GM12864 (cell line): ENCODE results near the gene CCDC169.

Experiments
- DNase-seq: peaks from one replicate; pipeline ENCODE4 v3.0.0-alpha.2; 2011; ENCODE audit warnings: low read depth
- H3K4me3 ChIP-seq: 2 replicates; pipeline ENCODE4 v1.5.1; 2011; ENCODE audit warnings: mild to moderate bottlenecking, low read depth, low read length, control low read depth
- TF ChIP-seq, protein P1 (sequence below): IDR thresholded peaks from 2 replicates; pipeline ENCODE4 v1.5.1; 2011; ENCODE audit warnings: low read depth, mild to moderate bottlenecking, moderate library complexity, low read length, control low read depth, inconsistent platforms; ENCODE audit errors: missing control alignments

The CCDC169 gene

DNA sequence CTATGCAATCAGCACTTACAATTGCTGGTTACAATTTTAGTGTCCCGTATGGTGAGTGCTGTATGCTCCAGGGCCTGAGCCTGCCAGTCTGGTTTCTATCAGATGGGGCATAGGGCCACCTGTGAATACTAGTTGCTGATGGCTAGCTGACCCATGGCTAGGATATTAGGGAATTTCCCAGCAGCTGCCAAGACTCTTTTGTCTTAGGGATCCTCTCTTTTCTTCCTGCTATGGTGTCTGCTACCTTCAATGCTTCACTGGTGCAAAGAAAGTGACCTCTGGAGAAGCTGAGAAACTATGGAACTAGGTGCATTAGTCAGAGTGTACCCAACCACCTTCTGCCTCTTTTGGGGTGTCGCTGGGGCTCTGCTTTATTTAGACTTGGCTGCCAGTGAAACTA lies 11.6 kb downstream of the CCDC169 start:
- no peak overlapping the region for H3K4me3 ChIP-seq
- DNase-seq = no peak
- TF ChIP-seq, protein P1, sequence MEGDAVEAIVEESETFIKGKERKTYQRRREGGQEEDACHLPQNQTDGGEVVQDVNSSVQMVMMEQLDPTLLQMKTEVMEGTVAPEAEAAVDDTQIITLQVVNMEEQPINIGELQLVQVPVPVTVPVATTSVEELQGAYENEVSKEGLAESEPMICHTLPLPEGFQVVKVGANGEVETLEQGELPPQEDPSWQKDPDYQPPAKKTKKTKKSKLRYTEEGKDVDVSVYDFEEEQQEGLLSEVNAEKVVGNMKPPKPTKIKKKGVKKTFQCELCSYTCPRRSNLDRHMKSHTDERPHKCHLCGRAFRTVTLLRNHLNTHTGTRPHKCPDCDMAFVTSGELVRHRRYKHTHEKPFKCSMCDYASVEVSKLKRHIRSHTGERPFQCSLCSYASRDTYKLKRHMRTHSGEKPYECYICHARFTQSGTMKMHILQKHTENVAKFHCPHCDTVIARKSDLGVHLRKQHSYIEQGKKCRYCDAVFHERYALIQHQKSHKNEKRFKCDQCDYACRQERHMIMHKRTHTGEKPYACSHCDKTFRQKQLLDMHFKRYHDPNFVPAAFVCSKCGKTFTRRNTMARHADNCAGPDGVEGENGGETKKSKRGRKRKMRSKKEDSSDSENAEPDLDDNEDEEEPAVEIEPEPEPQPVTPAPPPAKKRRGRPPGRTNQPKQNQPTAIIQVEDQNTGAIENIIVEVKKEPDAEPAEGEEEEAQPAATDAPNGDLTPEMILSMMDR = no peak

DNA sequence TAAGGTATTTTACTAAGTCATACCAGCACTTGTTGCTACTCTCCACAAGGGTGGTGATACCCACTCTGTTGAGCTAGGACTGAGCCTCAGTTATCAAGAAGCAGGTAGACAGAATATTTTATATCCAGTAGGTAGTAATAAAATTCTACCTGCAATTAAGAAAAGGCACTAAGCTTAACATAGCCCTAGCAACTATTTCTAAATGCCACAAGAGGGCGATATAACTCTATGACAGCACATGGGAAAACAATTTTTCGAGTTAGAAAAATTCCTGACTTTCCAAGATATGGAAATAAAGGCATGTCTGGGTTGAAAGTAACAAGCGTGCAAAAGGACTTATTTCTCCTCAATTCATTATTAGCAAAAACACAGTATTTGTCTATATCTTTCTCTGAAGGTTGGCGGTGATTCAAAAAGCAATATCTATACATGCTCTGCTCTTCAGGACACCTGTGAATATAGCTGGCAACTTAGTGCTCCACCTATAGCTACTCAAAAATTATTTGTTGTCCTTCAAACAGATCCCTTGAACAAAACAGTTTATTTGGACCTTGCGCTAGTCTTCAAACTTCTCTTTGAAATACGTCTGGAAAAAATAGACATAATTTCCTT lies 14.7 kb downstream of the CCDC169 start:
- TF ChIP-seq, protein P1 = peak; percentile 63
- DNase-seq = no peak
- H3K4me3 ChIP-seq = no peak overlapping the region

DNA sequence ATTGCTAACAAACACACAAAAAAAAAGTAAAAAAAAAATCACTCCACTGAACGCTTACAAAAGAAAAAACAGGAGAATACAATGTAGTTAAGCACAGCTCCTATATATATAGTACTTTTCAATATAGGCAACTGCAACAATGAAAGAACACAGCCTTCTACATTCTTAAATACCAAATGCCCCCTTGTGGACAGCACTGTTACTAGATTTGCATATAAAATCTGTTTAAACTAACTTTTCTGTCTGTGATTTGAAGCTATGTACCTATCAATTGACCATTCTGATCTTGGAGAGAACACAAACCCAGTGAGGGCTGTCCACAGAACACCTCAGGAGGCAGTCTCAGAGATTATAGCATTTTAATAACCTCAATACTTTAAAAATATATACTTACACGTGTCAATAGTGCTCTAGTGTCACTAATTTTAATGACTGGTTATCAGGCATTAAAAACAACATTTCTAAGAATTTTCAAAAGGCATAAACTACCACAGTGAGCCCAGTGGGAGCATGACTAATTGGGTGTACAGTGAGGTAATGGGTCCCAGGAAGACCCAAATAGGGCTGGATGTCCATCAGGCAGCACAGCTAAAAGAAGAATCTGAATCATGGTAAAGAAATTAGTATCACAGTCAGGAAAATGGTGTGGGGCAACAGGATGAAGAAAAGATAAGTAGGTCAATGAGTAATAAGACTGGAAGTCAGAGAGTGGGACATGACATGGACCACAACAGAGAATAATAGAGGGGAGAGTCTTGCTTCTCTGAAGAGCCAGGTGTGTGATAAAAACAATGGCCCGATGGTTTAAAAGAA lies 22.2 kb downstream of the CCDC169 start:
- no peak overlapping the region for H3K4me3 ChIP-seq
- no peak for DNase-seq
- TF ChIP-seq, protein P1 = peak; percentile 35

DNA sequence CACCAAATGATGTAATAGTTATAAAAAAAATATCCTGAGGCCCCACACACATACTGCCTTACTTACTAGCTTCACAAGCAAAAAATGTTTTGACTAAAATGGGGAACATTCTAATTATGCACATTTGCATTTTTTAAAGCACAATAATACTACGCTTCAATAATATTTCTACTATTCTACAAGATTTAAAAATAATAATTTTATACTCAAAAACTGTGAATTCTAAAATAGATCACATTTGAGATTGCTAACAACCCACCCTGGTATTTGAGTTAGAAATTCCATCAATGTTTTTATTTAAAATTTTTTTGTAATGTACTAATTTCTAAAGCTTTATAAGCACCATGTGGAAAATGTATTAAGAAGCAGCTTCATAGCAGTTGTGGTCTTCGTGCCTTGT lies 24.2 kb downstream of the CCDC169 start:
- no peak for DNase-seq
- TF ChIP-seq, protein P1 = no peak
- no peak overlapping the region for H3K4me3 ChIP-seq

DNA sequence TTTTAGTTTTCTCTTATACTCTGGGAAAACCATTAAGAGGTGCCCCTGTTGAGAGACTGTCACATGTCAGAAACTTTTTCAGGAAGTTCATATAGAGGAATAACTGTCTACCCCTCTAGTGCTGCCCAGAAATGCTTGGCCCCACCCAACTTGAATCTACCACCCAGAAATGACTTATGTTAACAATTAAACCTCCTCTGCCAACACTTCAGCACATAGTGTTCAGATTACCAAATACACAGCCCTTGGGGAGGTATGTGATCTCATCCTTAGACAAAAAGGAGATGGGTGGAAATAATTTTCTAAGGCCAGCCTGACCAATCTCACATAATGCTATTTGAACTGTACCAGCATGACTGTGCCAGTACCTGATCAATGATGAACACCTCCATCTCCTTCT lies 35.6 kb downstream of the CCDC169 start:
- no peak for DNase-seq
- H3K4me3 ChIP-seq = no peak overlapping the region
- TF ChIP-seq, protein P1 = no peak

DNA sequence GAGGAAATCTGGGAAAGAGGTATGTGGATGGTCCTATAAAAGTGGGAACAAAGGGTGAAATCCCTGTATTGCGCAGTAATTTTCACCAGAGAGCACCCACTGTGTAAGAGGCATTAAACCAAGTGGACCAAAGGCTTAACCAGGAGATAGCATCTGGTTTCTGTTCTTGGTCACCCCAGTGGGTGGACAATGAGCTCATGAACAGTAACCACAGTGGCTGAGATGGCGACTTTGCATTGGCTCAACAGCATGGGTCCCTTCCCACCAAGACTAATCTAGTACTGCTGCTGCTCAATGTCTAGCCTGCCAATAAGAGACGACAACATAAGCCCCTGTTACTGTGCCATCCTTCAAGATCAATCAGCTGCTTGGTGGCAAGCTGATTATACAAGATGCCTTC lies 36.6 kb downstream of the CCDC169 start:
- no peak overlapping the region for H3K4me3 ChIP-seq
- no peak for DNase-seq
- TF ChIP-seq, protein P1 = no peak
